GM23248 (cell line): ENCODE results near the gene APCDD1.

ENCODE experiments used
- EZH2 ChIP-seq: fragments of 200-600 bp; sonication (generic); IDR thresholded peaks from 2 replicates; pipeline ENCODE4 v1.6.1; 2018; ENCODE audit warnings: antibody characterized with exemption, mild to moderate bottlenecking; ENCODE audit not compliant: insufficient read depth, poor library complexity, severe bottlenecking
- EZH2phosphoT487 ChIP-seq: fragments of 200-600 bp; sonication (generic); IDR thresholded peaks from 2 replicates; pipeline ENCODE4 v1.6.1; 2018; ENCODE audit warnings: antibody characterized with exemption, moderate library complexity, mild to moderate bottlenecking, low read depth; ENCODE audit not compliant: insufficient read depth

- no peak for TF ChIP-seq EZH2
- TF ChIP-seq EZH2phosphoT487 = no peak
Observed at GRCh38 chr18:10530852-10531251, 76.4 kb downstream of the APCDD1 start.
